H1 (cell line): ENCODE results near the gene LDLRAP1. TPM values are rescaled to one million over a fixed set of nuclear protein-coding genes. Genes with fewer than 3 reads are reported as not detected.

ENCODE experiments used
- HDAC6 ChIP-seq: IDR thresholded peaks from one replicate; pipeline ENCODE4 v1.7.1; 2012; ENCODE audit warnings: low read depth, mild to moderate bottlenecking, inconsistent platforms, low read length, moderate library complexity
- RNF2 ChIP-seq: fragments of 200-900, 300-1000 bp; sonication (generic); IDR thresholded peaks from 2 replicates; pipeline ENCODE4 v1.7.1; 2016; ENCODE audit warnings: borderline replicate concordance, low read depth, mild to moderate bottlenecking, antibody characterized with exemption, low read length; ENCODE audit not compliant: poor library complexity, severe bottlenecking; ENCODE audit errors: missing control alignments
- SIX5 ChIP-seq: IDR thresholded peaks from 2 replicates; pipeline ENCODE4 v1.6.1; 2011; ENCODE audit warnings: mild to moderate bottlenecking, low read depth, low read length
- polyA plus RNA-seq, 7 experiments: library from polyadenylated mRNA; depleted of rRNA in 3 of 7; stranded (reverse) in 5 of 7; unstranded in 2 of 7; fragments of >200 nt in 5 of 7; fragments of 200-250 nt in 2 of 7; gene quantifications; 1 replicate in 5 of 7; 2 replicates in 1 of 7; 4 replicates in 1 of 7; pipeline versions ENCODE4 v1.2.1 to v1.2.3, GENCODE V29; 2011 to 2013; ENCODE audit warnings: missing spikeins in 2 of 7, mixed read lengths in 2 of 7
- total RNA-seq: library from RNA; stranded (reverse); fragmentation: NEBNext Ultra II Directional; extraction: Animal tissue kit (Norgen Biotek cat#: 25700); gene quantifications from 2 replicates; pipeline ENCODE4 v1.2.1, GENCODE V29; 2021

Gene LDLRAP1
- total and polyA plus RNA-seq, 2 of the 8 experiments (the other 6 are each of a cell fraction or from before 2014, with no cell fraction given), result 12.8 to 13.2 TPM

DNA sequence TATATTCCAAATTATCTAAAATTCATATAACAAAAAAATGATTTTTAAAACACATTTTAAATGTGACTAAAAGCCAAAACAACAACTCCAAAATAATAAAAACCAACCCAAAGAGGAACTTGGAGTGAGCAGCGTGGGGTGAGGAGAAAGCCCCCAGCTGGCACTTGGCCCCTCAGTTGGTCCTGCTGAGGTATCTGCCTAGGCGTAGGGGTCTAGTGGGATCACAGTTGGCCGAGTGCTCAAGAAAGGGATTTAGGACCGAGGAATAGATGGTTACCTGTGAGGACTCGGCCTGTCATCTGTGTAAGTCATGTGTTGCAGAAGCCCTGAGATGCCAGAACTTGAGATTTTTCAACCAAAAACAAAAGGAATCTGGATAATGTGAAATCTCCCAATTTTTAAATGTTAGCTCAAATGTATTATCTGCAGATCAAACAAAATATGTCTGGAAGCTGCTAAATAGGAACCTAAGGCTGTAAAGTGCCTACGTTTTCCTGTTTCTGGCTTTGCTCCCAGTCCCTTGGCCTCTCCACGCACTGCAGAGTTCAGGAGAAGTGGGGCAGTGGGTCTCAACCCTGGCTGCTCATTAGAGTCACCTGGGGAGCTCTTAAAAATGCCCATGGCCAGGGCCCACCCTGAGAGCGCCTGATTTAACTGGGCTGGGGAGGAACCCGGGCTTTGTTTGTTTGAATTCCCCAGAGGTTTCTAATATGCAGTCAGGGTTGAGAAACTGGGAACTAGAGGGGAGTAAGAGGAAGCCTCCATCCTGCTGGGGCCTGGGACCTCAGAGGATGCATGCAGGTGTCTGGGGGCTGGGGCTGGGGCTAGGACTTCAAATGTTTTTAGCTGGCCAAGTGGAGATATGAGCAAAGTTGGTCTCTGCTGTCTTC, 38.5 kb upstream of the LDLRAP1 start (continued):
- TF ChIP-seq RNF2 (no peak), SIX5 (no peak), HDAC6 (no peak)
